AML-193 (cell line): Measurements from ENCODE around the gene SCN9A.
"Not testable (repeated sequence)": the region's sequence is repeated elsewhere in the genome, so short reads cannot be mapped to it uniquely, and the experiment has no call there.

Experiments
- DNase-seq, 2 experiments: peaks; one replicate each; lab custom pipeline; 2025; lab: John Stamatoyannopoulos, UW

The SCN9A gene

DNA sequence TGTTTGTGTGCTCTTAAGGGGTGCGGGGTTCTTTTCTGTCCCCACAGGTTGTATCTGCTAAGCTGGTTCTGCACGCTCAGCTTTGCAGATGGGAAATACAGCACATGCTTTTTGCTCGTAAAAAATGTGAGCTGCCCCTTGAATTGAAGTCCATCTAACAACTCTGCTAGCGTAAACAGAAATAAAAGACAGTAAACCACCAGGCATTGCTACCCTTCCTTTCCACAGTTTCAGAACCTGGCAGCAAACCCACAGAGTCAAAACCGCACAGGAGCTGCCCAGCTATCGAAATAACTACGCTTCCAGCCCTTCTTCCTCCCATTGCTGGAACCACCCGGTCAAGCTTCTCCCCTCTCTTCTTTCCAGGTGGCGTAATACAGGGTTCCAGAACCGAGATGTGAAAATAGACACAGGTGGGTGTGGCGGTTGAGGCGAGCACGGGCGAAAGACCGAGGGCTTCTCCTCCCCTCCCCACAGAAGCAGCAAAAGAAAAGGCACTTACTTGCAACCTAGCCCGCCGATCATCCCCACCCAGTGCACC is 479 bp downstream of the SCN9A start:
- no peak for DNase-seq

DNA sequence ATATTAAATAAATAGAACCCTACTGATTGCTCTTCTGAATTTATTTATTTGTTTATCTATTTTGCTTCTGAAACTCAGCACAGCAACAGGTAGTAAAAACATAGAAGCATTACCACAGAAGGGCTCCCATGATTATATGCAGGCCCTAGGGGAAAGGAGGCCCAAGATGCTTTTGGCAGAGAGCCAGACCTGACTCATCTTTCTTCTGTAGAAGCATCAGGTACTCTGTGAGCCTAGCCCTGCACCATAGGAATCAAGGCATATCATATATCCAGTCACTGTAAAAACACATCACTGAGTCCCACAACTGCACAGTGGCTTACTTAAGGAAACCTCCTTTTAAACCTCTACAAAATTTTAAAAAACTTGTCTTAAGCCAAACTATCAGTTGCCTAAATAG is 1.8 kb downstream of the SCN9A start:
- no peak for DNase-seq

- no peak for DNase-seq
Observed at GRCh38 chr2:166373539-166373938, 2.2 kb downstream of the SCN9A start.

DNA sequence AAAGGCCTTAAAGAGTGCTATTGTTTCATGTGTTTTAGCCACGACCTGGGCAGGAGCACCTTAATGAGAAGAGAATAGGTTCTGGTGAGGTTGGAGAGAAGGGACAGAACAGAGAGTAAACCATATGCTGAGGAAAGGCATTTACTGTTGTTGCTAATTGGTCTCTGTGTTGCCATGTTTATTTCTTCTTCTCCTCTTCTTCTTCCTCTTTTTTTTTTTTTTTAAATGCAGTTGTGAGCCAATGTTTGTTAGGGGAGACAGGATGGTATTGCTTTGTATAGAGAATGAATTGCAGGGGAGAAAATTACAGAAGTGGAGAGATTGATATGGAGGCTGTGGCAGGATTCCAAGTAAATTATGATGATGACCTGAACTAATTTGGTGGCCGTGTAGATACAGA is 2.6 kb downstream of the SCN9A start:
- no peak for DNase-seq

- DNase-seq = no peak
Observed at GRCh38 chr2:166372046-166372445, 3.7 kb downstream of the SCN9A start.

- DNase-seq = no peak
Observed at GRCh38 chr2:166365803-166366420, 9.8 kb downstream of the SCN9A start.

DNA sequence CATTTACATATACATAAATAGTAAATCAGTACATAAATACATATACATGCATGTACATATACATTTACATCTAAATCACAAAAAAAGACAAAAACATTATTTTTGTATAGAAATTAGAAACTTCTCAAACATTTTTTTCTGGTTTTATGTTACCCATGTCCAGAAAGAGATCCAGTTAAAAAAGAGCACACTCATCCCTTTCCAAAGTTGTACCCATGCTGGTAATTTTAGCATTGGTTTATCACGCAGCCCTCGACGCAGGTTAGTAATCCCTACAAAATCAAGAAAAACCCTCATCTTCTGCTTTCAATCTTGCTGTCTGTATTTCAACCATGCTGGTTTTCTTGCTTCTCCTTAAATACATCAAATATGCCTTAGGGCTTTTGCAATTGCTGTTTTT is 10.5 kb downstream of the SCN9A start:
- no peak for DNase-seq

DNA sequence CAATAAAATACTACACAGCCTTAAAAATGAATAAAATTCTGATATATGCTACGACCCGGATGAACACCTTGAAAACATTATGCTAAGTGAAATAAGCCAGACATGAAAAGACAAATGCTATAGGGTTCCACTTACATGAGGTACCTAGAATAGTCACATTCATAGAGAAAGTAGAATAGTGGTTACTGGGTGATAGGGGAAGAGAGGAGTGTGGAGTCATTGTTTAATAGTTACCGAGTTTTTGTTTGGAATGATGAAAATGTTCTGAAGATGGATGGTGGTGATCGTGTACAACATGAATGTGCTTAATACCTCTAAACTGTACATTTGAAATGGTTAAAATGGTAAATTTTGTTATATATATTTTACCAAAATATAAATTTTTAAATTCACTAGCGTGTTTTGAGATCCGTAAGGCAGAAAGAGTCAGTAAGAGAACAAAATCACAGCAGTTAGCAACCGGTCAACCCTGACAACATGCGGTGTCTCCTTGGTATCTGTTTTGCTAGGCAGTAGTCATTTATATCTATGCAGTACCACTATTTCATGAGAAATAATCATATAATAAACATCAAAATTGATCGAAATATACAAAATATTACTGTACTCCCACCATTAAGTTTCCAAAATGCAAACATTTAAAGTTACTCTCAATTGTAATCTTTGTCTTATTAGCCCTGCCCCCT is 11.1 kb downstream of the SCN9A start:
- DNase-seq = no peak

GRCh38 chr2:166361351-166362153 is 14.2 kb downstream of the SCN9A start:
- peak; percentile 42 to 50 for DNase-seq

GRCh38 chr2:166360906-166361305 is 14.8 kb downstream of the SCN9A start:
- DNase-seq = no peak

DNA sequence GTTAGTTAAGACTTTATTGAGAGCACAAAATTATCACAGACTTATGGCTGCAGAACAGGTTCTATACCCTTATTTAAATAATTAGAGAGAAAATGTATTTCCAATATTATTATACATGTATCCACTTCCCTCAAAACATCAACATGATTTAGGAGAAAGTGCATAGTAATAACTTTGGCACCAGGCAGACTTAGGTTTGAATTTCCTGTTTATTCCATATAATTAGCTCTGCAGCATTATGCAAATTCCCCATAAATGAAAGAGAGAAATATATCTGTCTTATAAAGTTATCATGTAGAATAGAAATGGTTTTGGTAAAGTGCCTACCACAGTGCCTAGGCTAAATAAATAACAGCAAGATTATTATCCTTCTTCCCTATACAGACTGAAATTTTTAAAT is 15.3 kb downstream of the SCN9A start:
- DNase-seq = no peak

GRCh38 chr2:166357950-166358321 is 17.8 kb downstream of the SCN9A start:
- DNase-seq = not testable (repeated sequence)

DNA sequence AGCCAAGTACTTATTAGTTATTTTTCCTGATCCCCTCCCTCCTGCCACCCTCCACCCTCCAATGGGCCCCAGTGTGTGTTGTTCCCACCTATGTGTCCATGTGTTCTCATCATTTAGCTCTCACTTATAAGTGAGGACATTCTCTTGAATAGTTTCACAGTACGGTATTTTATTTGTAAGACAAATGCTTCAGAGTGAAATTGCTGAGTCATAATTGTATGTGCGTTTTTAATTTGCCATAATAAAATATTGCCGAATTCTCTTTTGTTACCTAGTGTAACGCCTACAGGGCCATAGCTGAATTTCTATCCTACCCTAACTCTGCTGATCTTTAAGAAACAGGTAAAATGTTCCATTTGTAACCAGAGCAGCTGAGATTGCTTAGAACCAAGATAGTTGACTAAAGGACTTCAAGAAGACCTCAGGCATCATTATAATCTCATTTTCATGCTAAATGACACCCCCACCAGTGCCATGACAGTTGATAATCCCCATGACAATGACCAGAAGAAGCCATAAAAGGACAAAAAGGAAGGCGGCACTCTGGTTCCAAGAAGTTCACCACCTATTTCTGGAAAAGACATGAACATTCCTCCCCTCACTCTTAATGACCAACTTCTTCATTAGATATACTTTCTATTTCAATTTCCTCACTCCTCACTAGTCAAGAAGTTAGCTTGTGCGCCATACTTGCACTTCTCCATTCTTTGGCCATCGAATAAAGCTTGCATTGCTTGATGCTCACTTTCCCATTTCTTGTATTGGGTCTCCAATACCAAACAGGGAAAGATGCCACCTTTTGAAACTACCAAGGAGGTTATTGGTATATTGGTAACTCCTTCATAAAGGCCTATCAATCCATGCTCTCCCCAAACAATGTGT is 18.4 kb downstream of the SCN9A start:
- DNase-seq = no peak

DNA sequence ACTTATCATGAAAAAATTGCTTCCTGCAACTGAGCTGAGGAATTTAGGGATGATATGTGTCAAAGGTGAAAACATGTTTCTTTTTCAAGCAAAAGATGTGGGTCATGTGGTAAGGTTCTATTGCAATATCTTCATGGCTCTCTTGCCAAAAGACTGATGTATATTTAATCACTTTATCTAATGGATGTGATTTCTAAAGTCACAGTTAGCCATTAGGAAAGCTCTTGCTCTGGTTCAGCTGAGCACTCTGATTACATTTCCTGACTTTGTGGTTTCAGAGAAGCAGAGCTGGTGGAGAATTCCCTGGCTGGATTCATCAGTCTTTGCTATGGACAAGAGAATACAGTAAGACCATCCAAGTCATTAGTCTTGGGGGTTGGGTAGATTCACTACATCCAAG is 24.4 kb downstream of the SCN9A start:
- no peak for DNase-seq

- DNase-seq = no peak
Observed at GRCh38 chr2:166350525-166350924, 25.2 kb downstream of the SCN9A start.

DNA sequence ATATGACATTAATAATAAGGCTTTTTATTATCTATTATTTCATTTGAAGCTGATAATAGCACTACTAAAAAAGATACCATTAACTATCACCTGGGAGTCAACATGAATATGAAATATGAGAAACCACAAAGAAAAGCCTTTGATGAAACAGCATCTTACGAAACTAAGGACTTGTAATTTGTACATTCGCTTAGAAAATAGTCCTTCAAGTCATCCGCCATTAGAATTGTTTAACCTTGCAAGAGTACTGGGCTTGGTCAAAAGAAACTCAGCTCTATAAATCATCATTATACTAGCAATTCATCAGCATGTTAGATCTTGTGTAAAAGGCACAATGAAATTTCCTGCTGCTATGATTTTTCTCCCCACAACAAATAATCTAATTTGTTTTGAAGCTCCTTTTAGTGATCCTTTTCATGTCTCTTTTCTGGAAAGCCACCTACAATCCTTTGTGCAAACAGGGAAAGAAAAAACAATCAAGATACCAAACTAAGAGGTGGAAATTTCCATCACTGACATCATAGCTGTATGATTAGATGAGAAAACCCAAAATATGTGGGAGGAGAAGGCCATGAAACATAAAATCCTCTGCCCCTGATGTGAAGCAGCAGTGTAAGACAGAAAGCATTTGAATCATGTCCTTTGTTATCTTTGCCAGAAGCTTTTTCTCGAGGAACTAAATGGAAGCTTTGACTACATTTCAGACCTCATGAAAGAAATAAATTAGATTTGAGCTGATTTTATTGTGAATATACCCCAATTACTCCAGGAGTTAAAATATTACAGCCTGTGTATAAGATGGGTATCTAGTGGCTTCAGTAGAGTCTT is 31.2 kb downstream of the SCN9A start:
- DNase-seq = peak in 1 of 2 experiments; percentile 5

GRCh38 chr2:166343467-166343866 is 32.3 kb downstream of the SCN9A start:
- no peak for DNase-seq

GRCh38 chr2:166341426-166341825 is 34.3 kb downstream of the SCN9A start:
- no peak for DNase-seq

GRCh38 chr2:166338831-166339339 is 36.9 kb downstream of the SCN9A start:
- no peak for DNase-seq

DNA sequence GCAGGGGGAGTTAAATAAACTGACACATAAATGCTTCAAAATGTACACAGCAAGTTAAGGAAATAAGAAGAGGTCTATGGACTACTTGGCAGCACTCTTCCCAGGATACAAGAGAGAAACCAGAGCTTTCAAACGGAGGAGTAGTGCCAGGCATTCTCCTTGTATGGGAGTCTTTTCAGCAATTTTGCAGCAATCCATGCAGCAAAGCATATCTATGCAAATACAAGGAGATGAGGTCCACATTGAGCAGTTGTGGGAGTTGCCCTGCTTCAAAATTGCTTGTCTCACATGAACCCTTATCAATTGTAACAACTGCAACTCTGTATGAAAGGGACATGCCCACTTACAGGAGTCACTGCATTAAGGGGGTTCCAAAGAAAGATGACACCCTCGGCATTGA is 37.8 kb downstream of the SCN9A start:
- no peak for DNase-seq

DNA sequence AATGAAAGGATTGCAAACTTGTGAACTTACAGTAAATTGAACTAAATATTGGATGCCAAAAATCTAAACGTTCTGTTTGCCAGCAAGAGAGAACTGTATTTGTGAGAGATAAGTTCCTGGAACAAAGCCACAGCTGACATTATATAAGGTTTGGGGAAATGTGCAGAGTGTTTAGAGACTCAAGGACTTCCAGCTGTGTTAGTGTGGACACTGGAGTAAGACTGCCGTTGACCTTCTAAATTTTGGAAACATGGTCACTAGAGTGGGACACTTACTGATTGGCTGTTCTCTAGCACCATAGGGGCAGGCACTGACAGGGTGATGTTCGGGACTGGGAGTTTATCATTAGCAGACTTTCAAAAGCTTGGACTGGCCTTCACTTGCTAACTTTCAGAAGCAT is 40.5 kb downstream of the SCN9A start:
- no peak for DNase-seq
